SJSA1 (cell line): Measurements from ENCODE around the gene DENND11. TPM values are rescaled to one million over a fixed set of nuclear protein-coding genes. Genes with fewer than 3 reads are reported as not detected.

Experiments
- DNase-seq, 2 experiments: peaks; one replicate each; pipeline ENCODE4 v3.0.0-alpha.2; 2015 to 2020; ENCODE audit warnings: low spot score in 2 of 2, low read depth in 1 of 2
- H3K27ac ChIP-seq: fragments of 250-450 bp; sonication (Bioruptor Pico); 2 replicates; pipeline ENCODE4 v1.5.1; 2020; ENCODE audit warnings: mild to moderate bottlenecking, moderate library complexity
- H3K27me3 ChIP-seq: fragments of 250-450 bp; sonication (Bioruptor Pico); replicated peaks from 2 replicates; pipeline ENCODE4 v1.5.1; 2020; ENCODE audit warnings: mild to moderate bottlenecking, moderate library complexity
- H3K36me3 ChIP-seq: fragments of 250-450 bp; sonication (Bioruptor Pico); 2 replicates; pipeline ENCODE4 v1.5.1; 2020; ENCODE audit warnings: mild to moderate bottlenecking
- H3K4me1 ChIP-seq: fragments of 250-450 bp; sonication (Bioruptor Pico); replicated peaks from 2 replicates; pipeline ENCODE4 v1.6.1; 2021; ENCODE audit warnings: mild to moderate bottlenecking
- H3K4me3 ChIP-seq: fragments of 250-450 bp; sonication (Bioruptor Pico); 2 replicates; pipeline ENCODE4 v1.5.1; 2020; ENCODE audit warnings: mild to moderate bottlenecking
- H3K9me3 ChIP-seq: fragments of 250-450 bp; sonication (Bioruptor Pico); replicated peaks from 2 replicates; pipeline ENCODE4 v1.5.1; 2020; ENCODE audit warnings: mild to moderate bottlenecking
- total RNA-seq: library from RNA; depleted of rRNA; stranded (reverse); fragments of >200 nt; shearing (Covaris generic); gene quantifications from 2 replicates; pipeline ENCODE4 v1.2.3, GENCODE V29; 2014; rRNA removed

DENND11 gene
- total RNA-seq, 1 experiment from 2014 or later, result 8.5 TPM

DNA sequence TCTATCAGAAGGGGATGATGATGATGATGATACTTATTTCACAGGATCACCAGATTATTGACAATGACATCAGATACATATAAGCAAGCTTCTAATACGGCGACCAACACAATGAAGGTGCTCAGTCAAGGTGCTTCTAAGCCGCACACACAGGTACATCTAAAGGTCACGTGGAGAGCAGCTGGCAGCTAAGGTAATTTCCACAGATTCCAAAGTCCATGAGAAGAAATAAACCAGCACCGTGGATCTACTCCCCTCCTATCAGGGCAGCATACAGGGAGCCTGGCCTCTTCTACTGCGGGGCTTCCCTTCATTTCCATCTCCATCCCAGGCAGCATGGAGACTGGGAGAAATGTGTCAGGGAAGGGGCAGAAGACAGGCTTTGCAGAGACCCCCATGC, 37.5 kb downstream of the DENND11 start:
- H3K36me3 ChIP-seq, result peaks cover 24% of the 10 kb centered on the region
- DNase-seq, result no peak
- H3K27ac ChIP-seq, result no peak overlapping the region
- H3K4me3 ChIP-seq, result no peak overlapping the region
- H3K4me1 ChIP-seq, result 0 out of 2 replicates have a peak, but pooled peaks cover 4% of the 10 kb centered on the region
- H3K9me3 ChIP-seq, result no peaks in the 10 kb centered on the region
- H3K27me3 ChIP-seq, result no peaks in the 10 kb centered on the region

- Histone ChIP-seq H3K4me3 (no peak overlapping the region), H3K9me3 (no peaks in the 10 kb centered on the region), H3K27ac (no peak overlapping the region), H3K4me1 (no peaks in the 10 kb centered on the region), H3K36me3 (peaks cover 24% of the 10 kb centered on the region), H3K27me3 (no peaks in the 10 kb centered on the region)
- no peak for DNase-seq
Observed at GRCh38 chr7:141663081-141663849, 38.7 kb downstream of the DENND11 start.

DNA sequence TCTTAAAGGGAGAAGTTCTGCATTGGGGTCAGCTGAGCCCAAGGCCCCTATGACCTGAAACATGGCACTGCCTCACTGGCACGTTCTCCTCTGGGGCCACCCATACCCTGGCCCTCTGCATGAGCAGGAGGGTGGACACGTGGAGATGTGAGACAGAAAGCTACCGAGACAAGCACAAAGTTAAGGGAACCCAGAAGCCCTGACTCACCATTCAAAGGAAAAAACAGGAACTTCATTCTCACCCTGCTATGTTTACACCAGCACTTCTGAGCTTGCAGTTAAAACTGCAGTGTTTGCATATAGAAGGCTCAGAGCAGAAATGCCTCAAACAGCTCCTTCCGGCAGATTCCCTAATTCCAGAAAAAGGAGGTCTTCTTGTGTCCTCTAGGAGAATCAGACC, 41.7 kb downstream of the DENND11 start:
- H3K4me1 ChIP-seq, result no peaks in the 10 kb centered on the region
- DNase-seq, result peak in 1 of 2 experiments; percentile 11
- no peaks in the 10 kb centered on the region for H3K9me3 ChIP-seq
- no peak overlapping the region for H3K27ac ChIP-seq
- H3K27me3 ChIP-seq, result no peaks in the 10 kb centered on the region
- H3K4me3 ChIP-seq, result no peak overlapping the region
- H3K36me3 ChIP-seq, result peaks cover 34% of the 10 kb centered on the region

GRCh38 chr7:141659501-141659900, 42.5 kb downstream of the DENND11 start:
- no peaks in the 10 kb centered on the region for H3K27me3 ChIP-seq

DNA sequence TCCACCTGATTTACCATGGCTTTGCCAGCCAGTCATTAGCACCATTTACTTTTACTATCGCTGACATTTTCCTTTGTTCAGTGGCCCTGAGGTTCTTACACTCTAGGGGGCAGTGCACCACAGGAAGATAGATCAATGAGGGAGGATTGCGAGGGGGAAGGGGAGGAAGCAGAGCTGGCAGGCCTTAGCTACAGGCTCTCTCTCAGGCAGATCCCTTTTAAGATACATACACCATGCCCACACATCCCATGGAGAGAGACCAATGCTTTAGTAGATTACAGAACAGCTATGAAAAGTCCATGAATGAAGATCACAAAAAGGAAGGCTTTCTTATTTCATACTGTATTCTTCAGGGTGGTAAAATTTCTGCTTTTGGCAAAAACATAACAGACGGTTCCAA, 47.4 kb downstream of the DENND11 start:
- Histone ChIP-seq H3K27ac (no peak overlapping the region), H3K4me1 (no peaks in the 10 kb centered on the region), H3K27me3 (no peaks in the 10 kb centered on the region), H3K4me3 (no peak overlapping the region), H3K36me3 (peaks cover 45% of the 10 kb centered on the region), H3K9me3 (no peaks in the 10 kb centered on the region)
- peak; percentile 40 to 49 for DNase-seq

More at GRCh38 chr7:141659501-141659900, 42.5 kb downstream of the DENND11 start:
- no peaks in the 10 kb centered on the region for H3K9me3 ChIP-seq
- no peak overlapping the region for H3K4me3 ChIP-seq
- H3K36me3 ChIP-seq, result peaks cover 36% of the 10 kb centered on the region
- no peaks in the 10 kb centered on the region for H3K4me1 ChIP-seq
- no peak overlapping the region for H3K27ac ChIP-seq
- no peak for DNase-seq

DNA sequence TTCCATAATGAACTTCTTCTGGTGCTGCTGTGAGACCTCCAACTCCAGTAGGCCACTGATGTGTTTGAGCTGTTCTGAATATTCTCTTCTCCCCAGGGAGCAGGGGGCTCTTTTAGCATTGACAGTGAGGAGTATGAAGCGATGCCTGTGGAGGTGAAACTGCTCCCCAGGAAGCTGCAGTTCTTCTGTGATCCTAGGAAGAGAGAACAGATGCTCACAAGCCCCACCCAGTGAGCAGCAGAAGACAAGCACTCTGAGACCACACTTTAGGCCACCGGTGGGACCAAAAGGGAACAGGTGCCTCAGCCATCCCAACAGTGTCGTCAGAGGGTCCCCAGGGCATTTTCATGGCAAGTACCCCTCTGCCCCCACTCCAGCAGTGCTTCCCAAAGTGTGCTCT, 49.3 kb downstream of the DENND11 start:
- Histone ChIP-seq H3K36me3 (peaks cover 53% of the 10 kb centered on the region), H3K27ac (no peak overlapping the region), H3K9me3 (no peaks in the 10 kb centered on the region), H3K27me3 (no peaks in the 10 kb centered on the region), H3K4me1 (no peaks in the 10 kb centered on the region), H3K4me3 (no peak overlapping the region)
- DNase-seq, result no peak

Other genes with a start within 250 kb of the DENND11 start
- 54.2 and 77.9 TPM in 2 replicates for gene AGK, start 150.8 kb downstream of the DENND11 start, total RNA-seq
- not detected in 2 replicates for gene WEE2, start 6.2 kb upstream of the DENND11 start, total RNA-seq
- gene SSBP1, start 36.2 kb upstream of the DENND11 start, total RNA-seq, result 213 and 284 TPM in 2 replicates
- 0.18 TPM in 1 of 2 replicates, not detected in the other for gene TAS2R3, start 61.9 kb upstream of the DENND11 start, total RNA-seq
- 0.05 and 0.22 TPM in 2 replicates for gene TAS2R4, start 74.5 kb upstream of the DENND11 start, total RNA-seq
- not detected in 2 replicates for gene TAS2R5, start 88.1 kb upstream of the DENND11 start, total RNA-seq
- not detected in 2 replicates for gene PRSS37, start 139.3 kb upstream of the DENND11 start, total RNA-seq
- gene OR9A4, start 214.2 kb upstream of the DENND11 start, total RNA-seq, result not detected in 2 replicates
- not detected in 2 replicates for gene CLEC5A, start 244.8 kb upstream of the DENND11 start, total RNA-seq